Mucosa of stomach (tissue), 1 donor: Measurements from ENCODE around the gene WDFY1.

Experiments used
- H3K27me3 ChIP-seq: one replicate; pipeline ENCODE4 v1.7.0; 2013; ENCODE audit warnings: mild to moderate bottlenecking, low read length; ENCODE audit not compliant: control insufficient read depth, insufficient read depth
- H3K36me3 ChIP-seq: one replicate; pipeline ENCODE4 v1.7.0; 2013; ENCODE audit warnings: low read length; ENCODE audit not compliant: control insufficient read depth, insufficient read depth
- H3K4me1 ChIP-seq: one replicate; pipeline ENCODE4 v1.7.0; 2013; ENCODE audit warnings: mild to moderate bottlenecking, low read length; ENCODE audit not compliant: control insufficient read depth, insufficient read depth
- H3K4me3 ChIP-seq: one replicate; pipeline ENCODE4 v1.7.0; 2013; ENCODE audit warnings: low read length
- H3K9ac ChIP-seq: one replicate; pipeline ENCODE4 v1.7.0; 2013; ENCODE audit warnings: mild to moderate bottlenecking, low read length, moderate library complexity
- H3K9me3 ChIP-seq: one replicate; pipeline ENCODE4 v1.7.0; 2013; ENCODE audit warnings: mild to moderate bottlenecking, low read length, moderate library complexity; ENCODE audit not compliant: control insufficient read depth
- donor health status: Pancreatic carcinoma.

WDFY1 gene

GRCh38 chr2:223936862-223937326, 8.2 kb downstream of the WDFY1 start:
- H3K9me3 ChIP-seq = no peaks in the 10 kb centered on the region
- peaks cover 22% of the 10 kb centered on the region for H3K4me1 ChIP-seq
- H3K9ac ChIP-seq = no peak overlapping the region
- H3K27me3 ChIP-seq = no peaks in the 10 kb centered on the region
- H3K4me3 ChIP-seq = no peak overlapping the region
- H3K36me3 ChIP-seq = no peaks in the 10 kb centered on the region

GRCh38 chr2:223935459-223936125, 9.5 kb downstream of the WDFY1 start:
- Histone ChIP-seq H3K4me3 (no peak overlapping the region), H3K4me1 (peaks cover 24% of the 10 kb centered on the region), H3K9me3 (no peaks in the 10 kb centered on the region), H3K9ac (no peak overlapping the region), H3K27me3 (no peaks in the 10 kb centered on the region), H3K36me3 (no peaks in the 10 kb centered on the region)

DNA sequence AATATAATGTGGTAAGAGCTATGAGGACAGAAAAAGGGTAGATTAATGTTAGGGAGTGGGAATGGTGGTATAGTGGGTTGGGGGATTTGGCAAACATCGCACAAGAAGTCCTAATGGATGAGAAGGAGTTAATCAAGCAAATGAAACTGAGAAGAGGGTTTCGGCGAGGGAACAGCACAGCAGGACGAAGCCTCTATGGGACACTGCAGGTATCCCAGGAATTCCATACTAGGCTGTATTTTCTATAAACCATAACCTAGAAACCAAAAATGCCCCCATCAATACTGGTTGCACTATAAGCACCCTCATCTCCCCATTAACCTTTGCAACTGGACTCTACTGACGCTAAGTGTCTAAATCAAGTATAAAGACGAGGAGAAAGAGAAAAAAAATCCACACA, 10.3 kb downstream of the WDFY1 start:
- H3K27me3 ChIP-seq = no peaks in the 10 kb centered on the region

GRCh38 chr2:223932816-223933800, 12.0 kb downstream of the WDFY1 start:
- Histone ChIP-seq H3K4me3 (no peak overlapping the region), H3K9ac (no peak overlapping the region), H3K9me3 (no peaks in the 10 kb centered on the region), H3K36me3 (no peaks in the 10 kb centered on the region), H3K27me3 (no peaks in the 10 kb centered on the region), H3K4me1 (peaks cover 33% of the 10 kb centered on the region)

More for the DNA sequence above, 10.3 kb downstream of the WDFY1 start:
- Histone ChIP-seq H3K4me3 (no peak overlapping the region), H3K4me1 (peaks cover 27% of the 10 kb centered on the region), H3K36me3 (no peaks in the 10 kb centered on the region), H3K9ac (no peak overlapping the region), H3K9me3 (no peaks in the 10 kb centered on the region)

DNA sequence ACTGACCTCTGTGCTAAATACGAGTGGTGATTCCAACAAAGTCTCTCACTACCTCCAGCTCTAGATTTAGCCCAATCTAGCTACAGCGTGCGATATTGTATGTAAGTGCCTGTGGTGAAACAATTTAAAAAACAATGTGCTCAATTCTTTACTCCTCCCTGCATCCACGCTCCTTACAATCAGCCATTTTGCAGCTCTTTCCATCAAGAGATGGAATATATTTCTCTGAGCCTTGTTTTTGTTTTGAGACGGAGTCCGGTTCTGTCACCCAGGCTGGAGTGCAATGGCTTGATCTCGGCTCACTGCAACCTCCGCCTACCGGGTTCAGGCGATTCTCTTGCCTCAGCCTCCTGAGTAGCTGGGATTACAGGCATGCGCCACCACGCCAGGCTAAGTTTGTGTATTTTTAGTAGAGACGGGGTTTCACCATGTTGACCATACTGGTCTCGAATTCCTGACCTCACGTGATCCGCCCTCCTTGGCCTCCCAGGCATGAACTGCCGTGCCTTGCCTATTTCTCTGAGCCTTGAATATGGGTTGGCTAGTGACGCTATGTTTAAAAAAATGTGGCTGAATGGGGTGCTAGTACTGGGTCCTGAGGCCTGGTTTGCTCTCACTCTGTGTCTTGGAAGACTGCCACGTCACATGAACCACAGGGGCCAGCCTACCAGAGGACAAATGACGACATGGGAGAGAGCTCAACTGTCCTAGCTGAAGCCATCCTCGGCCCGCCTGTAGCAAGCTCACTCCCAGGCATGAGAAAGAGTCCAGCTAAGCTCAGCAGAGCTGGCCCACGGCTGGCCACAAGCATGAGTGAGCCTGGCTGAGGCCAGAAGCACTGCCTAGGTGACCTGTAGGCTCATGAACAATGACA, 14.8 kb downstream of the WDFY1 start:
- peaks cover 11% of the 10 kb centered on the region for H3K4me1 ChIP-seq
- no peak overlapping the region for H3K4me3 ChIP-seq
- H3K36me3 ChIP-seq = no peaks in the 10 kb centered on the region
- H3K9me3 ChIP-seq = no peaks in the 10 kb centered on the region
- no peaks in the 10 kb centered on the region for H3K27me3 ChIP-seq
- H3K9ac ChIP-seq = no peak overlapping the region

GRCh38 chr2:223929571-223930102, 15.5 kb downstream of the WDFY1 start:
- Histone ChIP-seq H3K9ac (no peak overlapping the region), H3K9me3 (no peaks in the 10 kb centered on the region), H3K36me3 (no peaks in the 10 kb centered on the region), H3K27me3 (no peaks in the 10 kb centered on the region), H3K4me3 (no peak overlapping the region), H3K4me1 (peaks cover 11% of the 10 kb centered on the region)

- Histone ChIP-seq H3K9ac (no peak overlapping the region), H3K27me3 (no peaks in the 10 kb centered on the region), H3K36me3 (no peaks in the 10 kb centered on the region)
Measured at GRCh38 chr2:223928113-223929006, 16.8 kb downstream of the WDFY1 start.

GRCh38 chr2:223925106-223925505, 20.0 kb downstream of the WDFY1 start:
- no peaks in the 10 kb centered on the region for H3K27me3 ChIP-seq
- no peak overlapping the region for H3K9ac ChIP-seq
- no peak overlapping the region for H3K4me3 ChIP-seq
- H3K36me3 ChIP-seq = no peaks in the 10 kb centered on the region
- no peaks in the 10 kb centered on the region for H3K9me3 ChIP-seq
- H3K4me1 ChIP-seq = peaks cover 5% of the 10 kb centered on the region

More at GRCh38 chr2:223928113-223929006, 16.8 kb downstream of the WDFY1 start:
- no peak overlapping the region for H3K4me3 ChIP-seq
- no peaks in the 10 kb centered on the region for H3K9me3 ChIP-seq
- peaks cover 11% of the 10 kb centered on the region for H3K4me1 ChIP-seq

DNA sequence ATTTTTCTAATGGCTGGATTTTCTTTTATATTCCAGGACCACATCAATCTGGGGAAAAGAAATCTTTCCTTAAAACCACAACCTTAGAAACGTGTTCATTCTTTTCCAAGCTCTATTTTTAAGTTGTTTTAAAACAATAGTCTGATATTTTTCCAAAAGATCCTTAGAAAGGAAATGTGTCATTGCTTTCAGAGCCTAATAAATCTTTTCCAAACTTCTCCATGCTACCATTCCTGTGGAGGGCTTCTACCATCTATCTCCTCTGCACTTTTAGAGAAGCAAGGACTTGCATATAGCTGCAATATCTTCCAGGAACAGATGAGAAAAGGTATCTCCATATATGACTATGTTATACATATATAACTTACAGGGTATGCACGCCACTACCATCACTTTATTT, 21.2 kb downstream of the WDFY1 start:
- Histone ChIP-seq H3K4me1 (no peaks in the 10 kb centered on the region), H3K36me3 (no peaks in the 10 kb centered on the region), H3K27me3 (no peaks in the 10 kb centered on the region), H3K9me3 (no peaks in the 10 kb centered on the region), H3K9ac (no peak overlapping the region), H3K4me3 (no peak overlapping the region)

GRCh38 chr2:223922308-223922707, 22.8 kb downstream of the WDFY1 start:
- Histone ChIP-seq H3K27me3 (no peaks in the 10 kb centered on the region), H3K36me3 (no peaks in the 10 kb centered on the region), H3K9ac (no peak overlapping the region), H3K9me3 (no peaks in the 10 kb centered on the region), H3K4me1 (no peaks in the 10 kb centered on the region), H3K4me3 (no peak overlapping the region)

DNA sequence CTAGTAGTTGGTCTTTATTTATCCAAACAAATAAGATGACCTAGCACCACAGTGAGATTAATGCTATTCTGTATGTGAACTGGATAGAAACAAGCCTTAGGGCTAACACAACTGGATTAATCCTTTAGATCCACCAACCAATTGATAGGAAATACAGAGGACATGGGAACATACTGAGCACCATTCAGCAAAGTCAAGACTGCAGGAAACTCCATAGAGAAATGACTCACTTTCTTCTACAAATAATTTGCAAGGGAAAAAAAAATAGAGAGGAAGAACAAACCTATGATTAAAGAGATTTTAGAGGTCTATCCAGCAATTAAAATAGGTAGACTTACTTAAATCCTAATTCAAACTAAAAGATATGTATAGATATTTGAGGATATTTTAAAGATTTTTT, 23.9 kb downstream of the WDFY1 start:
- H3K9ac ChIP-seq = no peak overlapping the region
- H3K27me3 ChIP-seq = no peaks in the 10 kb centered on the region
- H3K9me3 ChIP-seq = no peaks in the 10 kb centered on the region
- H3K36me3 ChIP-seq = no peaks in the 10 kb centered on the region
- H3K4me3 ChIP-seq = no peak overlapping the region
- no peaks in the 10 kb centered on the region for H3K4me1 ChIP-seq
